GM12874 (cell line): ENCODE measurements around the gene KLKB1.

Experiments
- CTCF ChIP-seq: IDR thresholded peaks from 2 replicates; pipeline ENCODE4 v1.5.1; 2011; ENCODE audit warnings: low read depth, mild to moderate bottlenecking, control low read depth, low read length, moderate library complexity; ENCODE audit not compliant: insufficient read depth

Gene KLKB1

GRCh38 chr4:186272699-186273391 is 45.5 kb downstream of the KLKB1 start:
- TF ChIP-seq CTCF, result no peak

- TF ChIP-seq CTCF, result no peak
Observed at GRCh38 chr4:186283311-186283710, 56.0 kb downstream of the KLKB1 start.

GRCh38 chr4:186285147-186285546 is 57.8 kb downstream of the KLKB1 start:
- no peak for TF ChIP-seq CTCF

GRCh38 chr4:186286581-186286980 is 59.3 kb downstream of the KLKB1 start:
- TF ChIP-seq CTCF, result no peak

- TF ChIP-seq CTCF, result no peak
Observed at GRCh38 chr4:186291256-186291890, 64.1 kb downstream of the KLKB1 start.

- no peak for TF ChIP-seq CTCF
Observed at GRCh38 chr4:186294160-186294559, 66.9 kb downstream of the KLKB1 start.

GRCh38 chr4:186296481-186296880 is 69.2 kb downstream of the KLKB1 start:
- TF ChIP-seq CTCF, result no peak
